OCI-LY7 (cell line): ENCODE results near the gene HSF2BP.
"Not testable (repeated sequence)": the region's sequence is repeated elsewhere in the genome, so short reads cannot be mapped to it uniquely, and the experiment has no call there.

Experiments used
- EZH2phosphoT487 ChIP-seq: fragments of 200-600 bp; sonication (generic); IDR thresholded peaks from 2 replicates; pipeline ENCODE4 v1.6.1; 2018; ENCODE audit warnings: low read depth, borderline replicate concordance, mild to moderate bottlenecking, mixed run types, antibody characterized with exemption, low read length, moderate library complexity, mixed read lengths
- TF ChIP-seq, protein P1 (sequence below): fragments of 200-600 bp; sonication (generic); conservative IDR thresholded peaks from 2 replicates; pipeline ENCODE4 v1.5.1; 2014; ENCODE audit warnings: mild to moderate bottlenecking, antibody characterized with exemption, low read length, moderate library complexity, mixed read lengths

DNA sequence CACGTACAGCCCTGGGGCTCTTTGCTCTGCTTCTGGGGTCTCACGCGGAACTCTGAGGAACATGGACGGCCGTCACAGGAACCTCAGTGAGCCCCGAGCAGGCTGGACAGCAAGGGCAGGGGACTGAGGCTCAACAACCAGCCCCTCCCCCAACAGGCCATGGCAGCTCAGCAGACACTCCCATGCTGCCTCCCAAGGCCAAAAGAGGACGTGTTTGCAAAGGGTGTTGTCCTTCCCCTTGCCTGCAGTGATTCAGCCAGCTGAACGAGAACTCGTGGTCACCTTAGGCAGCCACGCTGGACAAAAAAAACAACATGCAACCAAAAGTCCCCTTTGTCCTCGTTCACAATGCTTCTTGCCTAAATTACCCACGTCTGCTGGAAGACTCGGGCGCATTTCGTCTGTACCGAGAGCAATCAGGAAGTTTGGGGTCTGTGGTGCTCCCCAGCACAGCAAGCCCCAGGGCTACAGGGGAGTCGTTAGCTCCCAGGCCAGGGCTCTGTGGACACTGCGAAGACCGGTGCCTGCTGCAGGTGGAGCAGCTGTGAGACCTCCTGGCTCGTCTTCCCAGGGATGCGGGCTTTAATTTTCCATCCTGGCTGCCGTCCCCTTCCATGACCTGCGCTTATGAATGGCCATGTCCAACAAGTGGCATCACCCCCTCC lies 156.7 kb downstream of the HSF2BP start:
- TF ChIP-seq, protein P1, sequence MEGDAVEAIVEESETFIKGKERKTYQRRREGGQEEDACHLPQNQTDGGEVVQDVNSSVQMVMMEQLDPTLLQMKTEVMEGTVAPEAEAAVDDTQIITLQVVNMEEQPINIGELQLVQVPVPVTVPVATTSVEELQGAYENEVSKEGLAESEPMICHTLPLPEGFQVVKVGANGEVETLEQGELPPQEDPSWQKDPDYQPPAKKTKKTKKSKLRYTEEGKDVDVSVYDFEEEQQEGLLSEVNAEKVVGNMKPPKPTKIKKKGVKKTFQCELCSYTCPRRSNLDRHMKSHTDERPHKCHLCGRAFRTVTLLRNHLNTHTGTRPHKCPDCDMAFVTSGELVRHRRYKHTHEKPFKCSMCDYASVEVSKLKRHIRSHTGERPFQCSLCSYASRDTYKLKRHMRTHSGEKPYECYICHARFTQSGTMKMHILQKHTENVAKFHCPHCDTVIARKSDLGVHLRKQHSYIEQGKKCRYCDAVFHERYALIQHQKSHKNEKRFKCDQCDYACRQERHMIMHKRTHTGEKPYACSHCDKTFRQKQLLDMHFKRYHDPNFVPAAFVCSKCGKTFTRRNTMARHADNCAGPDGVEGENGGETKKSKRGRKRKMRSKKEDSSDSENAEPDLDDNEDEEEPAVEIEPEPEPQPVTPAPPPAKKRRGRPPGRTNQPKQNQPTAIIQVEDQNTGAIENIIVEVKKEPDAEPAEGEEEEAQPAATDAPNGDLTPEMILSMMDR: not testable (repeated sequence)
- TF ChIP-seq EZH2phosphoT487: not testable (repeated sequence)
